Liver (tissue), 9 donors: ENCODE data around the gene PRIMA1. TPM values are rescaled to one million over a fixed set of nuclear protein-coding genes. Genes with fewer than 3 reads are reported as not detected.

Experiments
- DNase-seq: peaks from one replicate; pipeline ENCODE4 v3.0.0-alpha.2; 2017; ENCODE audit warnings: low spot score
- H3K27ac ChIP-seq, 2 donors: one replicate each; pipeline ENCODE4 v1.7.0; 2013; ENCODE audit warnings: inconsistent platforms in 2 of 2, low read length in 2 of 2, control low read depth in 1 of 2, low read depth in 1 of 2, mild to moderate bottlenecking in 1 of 2
- H3K27me3 ChIP-seq, 4 donors: one replicate each; pipeline versions ENCODE4 v1.6.1 to v1.7.0; 2013; ENCODE audit warnings: low read length in 3 of 4, inconsistent platforms in 1 of 4, mild to moderate bottlenecking in 1 of 4, moderate library complexity in 1 of 4; ENCODE audit not compliant: control insufficient read depth in 4 of 4, insufficient read depth in 4 of 4
- H3K36me3 ChIP-seq, 4 donors: one replicate each; pipeline versions ENCODE4 v1.6.1 to v1.7.0; 2013; ENCODE audit warnings: low read length in 3 of 4, mild to moderate bottlenecking in 3 of 4, low read depth in 1 of 4, moderate library complexity in 1 of 4; ENCODE audit not compliant: control insufficient read depth in 4 of 4, insufficient read depth in 3 of 4
- H3K4me1 ChIP-seq, 4 donors: one replicate each; pipeline versions ENCODE4 v1.6.1 to v1.7.0; 2013; ENCODE audit warnings: low read length in 3 of 4, mild to moderate bottlenecking in 3 of 4, moderate library complexity in 1 of 4; ENCODE audit not compliant: control insufficient read depth in 4 of 4, insufficient read depth in 4 of 4
- H3K4me3 ChIP-seq, 3 donors: one replicate each; pipeline versions ENCODE4 v1.6.1 to v1.7.0; 2013; ENCODE audit warnings: low read length in 3 of 3, control low read depth in 1 of 3, low read depth in 1 of 3, mild to moderate bottlenecking in 1 of 3
- H3K9ac ChIP-seq, 2 donors: one replicate each; pipeline ENCODE4 v1.7.0; 2013; ENCODE audit warnings: low read length in 2 of 2, mild to moderate bottlenecking in 2 of 2, moderate library complexity in 2 of 2, control low read depth in 1 of 2, low read depth in 1 of 2
- H3K9me3 ChIP-seq, 4 donors: one replicate each; pipeline versions ENCODE4 v1.6.1 to v1.7.0; 2013; ENCODE audit warnings: low read length in 3 of 4; ENCODE audit not compliant: control insufficient read depth in 4 of 4
- CTCF ChIP-seq: fragments of 150-350 bp; IDR thresholded peaks from 2 replicates; pipeline ENCODE4 v1.5.1; 2017; ENCODE audit warnings: improper control_type of control experiment, low read depth, low read length; ENCODE audit not compliant: missing input control
- EGR1 ChIP-seq, 2 donors: IDR thresholded peaks; 2 replicates each; pipeline ENCODE4 v1.6.1; 2016 to 2018; ENCODE audit warnings: antibody characterized with exemption in 2 of 2, low read depth in 2 of 2
- FOXA1 ChIP-seq: IDR thresholded peaks from 2 replicates; pipeline ENCODE4 v1.6.1; 2016; ENCODE audit warnings: antibody characterized with exemption
- FOXA2 ChIP-seq: IDR thresholded peaks from 2 replicates; pipeline ENCODE4 v1.6.1; 2016; ENCODE audit warnings: antibody characterized with exemption
- GABPA ChIP-seq, 2 donors: IDR thresholded peaks in 1 of 2; conservative IDR thresholded peaks in 1 of 2; 2 replicates each; pipeline ENCODE4 v1.6.1; 2016; ENCODE audit warnings: antibody characterized with exemption in 2 of 2, mild to moderate bottlenecking in 1 of 2, moderate library complexity in 1 of 2
- HNF4A ChIP-seq, 2 donors: conservative IDR thresholded peaks; 2 replicates each; pipeline ENCODE4 v1.6.1; 2016; ENCODE audit warnings: antibody characterized with exemption in 2 of 2, mild to moderate bottlenecking in 2 of 2
- HNF4G ChIP-seq: IDR thresholded peaks from 2 replicates; pipeline ENCODE4 v1.6.1; 2016; ENCODE audit warnings: antibody characterized with exemption
- JUND ChIP-seq, 2 donors: IDR thresholded peaks; 2 replicates each; pipeline ENCODE4 v1.6.1; 2016; ENCODE audit warnings: antibody characterized with exemption in 2 of 2
- MAX ChIP-seq: IDR thresholded peaks from 2 replicates; pipeline ENCODE4 v1.6.1; 2016; ENCODE audit warnings: antibody characterized with exemption
- NR2F2 ChIP-seq: IDR thresholded peaks from 2 replicates; pipeline ENCODE4 v1.6.1; 2016; ENCODE audit warnings: antibody characterized with exemption
- RAD21 ChIP-seq, 2 donors: IDR thresholded peaks; 2 replicates each; pipeline ENCODE4 v1.6.1; 2016; ENCODE audit warnings: antibody characterized with exemption in 2 of 2, mild to moderate bottlenecking in 2 of 2
- RXRA ChIP-seq, 2 donors: IDR thresholded peaks; 2 replicates each; pipeline ENCODE4 v1.6.1; 2017 to 2018; ENCODE audit warnings: antibody characterized with exemption in 2 of 2, mild to moderate bottlenecking in 1 of 2
- SP1 ChIP-seq: IDR thresholded peaks from 2 replicates; pipeline ENCODE4 v1.6.1; 2018; ENCODE audit warnings: antibody characterized with exemption, mild to moderate bottlenecking
- TAF1 ChIP-seq: conservative IDR thresholded peaks from 2 replicates; pipeline ENCODE4 v1.6.1; 2016; ENCODE audit warnings: antibody characterized with exemption, mild to moderate bottlenecking
- YY1 ChIP-seq: IDR thresholded peaks from 2 replicates; pipeline ENCODE4 v1.6.1; 2016; ENCODE audit warnings: antibody characterized with exemption, mild to moderate bottlenecking
- WGBS: extraction: QIAGEN DNeasy Blood & Tissue Kit; methylation state at CpG from one replicate; pipeline ENCODE4 v1.1.7; 2013; 5-methylcytosine and 5-hydroxymethylcytosine counted together
- polyA plus RNA-seq, 2 donors: library from polyadenylated mRNA; stranded (reverse) in 1 of 2; unstranded in 1 of 2; fragments of 200-250 nt in 1 of 2; fragments of >200 nt in 1 of 2; fragmentation: Nextera tagmentation in 1 of 2; extraction: Ambion mirVana in 1 of 2; gene quantifications; one replicate each; pipeline versions ENCODE4 v1.2.1 to v1.2.3, GENCODE V29; 2013 to 2015
- total RNA-seq, 2 donors: library from RNA; depleted of rRNA; stranded (reverse); fragments of >200 nt; gene quantifications; one replicate each; pipeline ENCODE4 v1.2.3, GENCODE V29; 2014
- TF ChIP-seq, protein P1 (sequence below): IDR thresholded peaks from 2 replicates; pipeline ENCODE4 v1.6.1; 2016; ENCODE audit warnings: antibody characterized with exemption, mild to moderate bottlenecking
- TF ChIP-seq, protein P2 (sequence below): IDR thresholded peaks from 2 replicates; pipeline ENCODE4 v1.6.1; 2016; ENCODE audit warnings: antibody characterized with exemption
- TF ChIP-seq, protein P3 (sequence below): IDR thresholded peaks from 2 replicates; pipeline ENCODE4 v1.6.1; 2016; ENCODE audit warnings: antibody characterized with exemption
- donor health status: healthy.
- donor health status: healthy.
- donor health status: healthy.
- donor health status: healthy.
- donor health status: healthy.

Gene PRIMA1
- total and polyA plus RNA-seq, 4 donors: 0.08 to 0.38 (median 0.13) TPM; not detected in 1

GRCh38 chr14:93690146-93690545, 98.1 kb downstream of the PRIMA1 start:
- no peak for TF ChIP-seq RXRA (IDR thresholded peaks at IDR 0.05)
- no peak for TF ChIP-seq NR2F2
- TF ChIP-seq TAF1: no peak
- TF ChIP-seq HNF4A (conservative IDR thresholded peaks at IDR 0.05): no peak
- TF ChIP-seq HNF4G: no peak
- no peak for TF ChIP-seq EGR1 (IDR thresholded peaks at IDR 0.05; ENCODE audit: low read depth in 2 of 2)
- no peak for TF ChIP-seq CTCF
- TF ChIP-seq, protein P1, sequence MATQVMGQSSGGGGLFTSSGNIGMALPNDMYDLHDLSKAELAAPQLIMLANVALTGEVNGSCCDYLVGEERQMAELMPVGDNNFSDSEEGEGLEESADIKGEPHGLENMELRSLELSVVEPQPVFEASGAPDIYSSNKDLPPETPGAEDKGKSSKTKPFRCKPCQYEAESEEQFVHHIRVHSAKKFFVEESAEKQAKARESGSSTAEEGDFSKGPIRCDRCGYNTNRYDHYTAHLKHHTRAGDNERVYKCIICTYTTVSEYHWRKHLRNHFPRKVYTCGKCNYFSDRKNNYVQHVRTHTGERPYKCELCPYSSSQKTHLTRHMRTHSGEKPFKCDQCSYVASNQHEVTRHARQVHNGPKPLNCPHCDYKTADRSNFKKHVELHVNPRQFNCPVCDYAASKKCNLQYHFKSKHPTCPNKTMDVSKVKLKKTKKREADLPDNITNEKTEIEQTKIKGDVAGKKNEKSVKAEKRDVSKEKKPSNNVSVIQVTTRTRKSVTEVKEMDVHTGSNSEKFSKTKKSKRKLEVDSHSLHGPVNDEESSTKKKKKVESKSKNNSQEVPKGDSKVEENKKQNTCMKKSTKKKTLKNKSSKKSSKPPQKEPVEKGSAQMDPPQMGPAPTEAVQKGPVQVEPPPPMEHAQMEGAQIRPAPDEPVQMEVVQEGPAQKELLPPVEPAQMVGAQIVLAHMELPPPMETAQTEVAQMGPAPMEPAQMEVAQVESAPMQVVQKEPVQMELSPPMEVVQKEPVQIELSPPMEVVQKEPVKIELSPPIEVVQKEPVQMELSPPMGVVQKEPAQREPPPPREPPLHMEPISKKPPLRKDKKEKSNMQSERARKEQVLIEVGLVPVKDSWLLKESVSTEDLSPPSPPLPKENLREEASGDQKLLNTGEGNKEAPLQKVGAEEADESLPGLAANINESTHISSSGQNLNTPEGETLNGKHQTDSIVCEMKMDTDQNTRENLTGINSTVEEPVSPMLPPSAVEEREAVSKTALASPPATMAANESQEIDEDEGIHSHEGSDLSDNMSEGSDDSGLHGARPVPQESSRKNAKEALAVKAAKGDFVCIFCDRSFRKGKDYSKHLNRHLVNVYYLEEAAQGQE: no peak
- TF ChIP-seq SP1: no peak
- TF ChIP-seq, protein P2, sequence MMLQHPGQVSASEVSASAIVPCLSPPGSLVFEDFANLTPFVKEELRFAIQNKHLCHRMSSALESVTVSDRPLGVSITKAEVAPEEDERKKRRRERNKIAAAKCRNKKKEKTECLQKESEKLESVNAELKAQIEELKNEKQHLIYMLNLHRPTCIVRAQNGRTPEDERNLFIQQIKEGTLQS: no peak
- no peak for TF ChIP-seq FOXA1
- no peak for TF ChIP-seq YY1
- no peak for TF ChIP-seq JUND (IDR thresholded peaks at IDR 0.05)
- no peak for TF ChIP-seq FOXA2
- no peak for TF ChIP-seq RAD21 (IDR thresholded peaks at IDR 0.05)
- no peak for TF ChIP-seq MAX
- H3K9ac ChIP-seq: no peak overlapping the region
- H3K36me3 ChIP-seq: no peaks in the 10 kb centered on the region
- no peak overlapping the region for H3K4me3 ChIP-seq
- no peaks in the 10 kb centered on the region for H3K4me1 ChIP-seq
- no peak overlapping the region for H3K27ac ChIP-seq
- peaks cover 0 to 4% (median 2%) of the 10 kb centered on the region in 4 donors for H3K27me3 ChIP-seq
- DNase-seq: no peak
- H3K9me3 ChIP-seq: no peaks in the 10 kb centered on the region
- WGBS: 55% methylated on average over 6 of the region's 6 CpGs

GRCh38 chr14:93688820-93689219, 99.5 kb downstream of the PRIMA1 start:
- Histone ChIP-seq H3K27ac (no peak overlapping the region), H3K4me3 (no peak overlapping the region), H3K27me3 (peaks cover 0 to 4% (median 2%) of the 10 kb centered on the region in 4 donors), H3K36me3 (no peaks in the 10 kb centered on the region), H3K9ac (no peak overlapping the region), H3K4me1 (no peaks in the 10 kb centered on the region), H3K9me3 (no peaks in the 10 kb centered on the region)
- WGBS: 49% methylated on average over 4 of the region's 4 CpGs
- TF ChIP-seq RAD21 (IDR thresholded peaks at IDR 0.05) (no peak), NR2F2 (no peak), YY1 (no peak), GABPA (IDR thresholded peaks at IDR 0.05 in 1 of 2, conservative IDR thresholded peaks at IDR 0.05 in 1 of 2) (no peak), TAF1 (no peak), FOXA2 (no peak), FOXA1 (no peak), HNF4G (no peak), EGR1 (IDR thresholded peaks at IDR 0.05; ENCODE audit: low read depth in 2 of 2) (no peak), CTCF (no peak)
- TF ChIP-seq, protein P1: no peak
- TF ChIP-seq, protein P3, sequence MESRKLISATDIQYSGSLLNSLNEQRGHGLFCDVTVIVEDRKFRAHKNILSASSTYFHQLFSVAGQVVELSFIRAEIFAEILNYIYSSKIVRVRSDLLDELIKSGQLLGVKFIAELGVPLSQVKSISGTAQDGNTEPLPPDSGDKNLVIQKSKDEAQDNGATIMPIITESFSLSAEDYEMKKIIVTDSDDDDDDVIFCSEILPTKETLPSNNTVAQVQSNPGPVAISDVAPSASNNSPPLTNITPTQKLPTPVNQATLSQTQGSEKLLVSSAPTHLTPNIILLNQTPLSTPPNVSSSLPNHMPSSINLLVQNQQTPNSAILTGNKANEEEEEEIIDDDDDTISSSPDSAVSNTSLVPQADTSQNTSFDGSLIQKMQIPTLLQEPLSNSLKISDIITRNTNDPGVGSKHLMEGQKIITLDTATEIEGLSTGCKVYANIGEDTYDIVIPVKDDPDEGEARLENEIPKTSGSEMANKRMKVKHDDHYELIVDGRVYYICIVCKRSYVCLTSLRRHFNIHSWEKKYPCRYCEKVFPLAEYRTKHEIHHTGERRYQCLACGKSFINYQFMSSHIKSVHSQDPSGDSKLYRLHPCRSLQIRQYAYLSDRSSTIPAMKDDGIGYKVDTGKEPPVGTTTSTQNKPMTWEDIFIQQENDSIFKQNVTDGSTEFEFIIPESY: no peak
- DNase-seq: no peak
